GM18861 (cell line): ENCODE measurements around the gene CRACDL.

Source experiments
- ATAC-seq: cut with Tn5 transposase; IDR thresholded peaks from one replicate; pipeline ENCODE4 v1.9.1; 2021; ENCODE audit not compliant: unreplicated experiment

CRACDL gene

DNA sequence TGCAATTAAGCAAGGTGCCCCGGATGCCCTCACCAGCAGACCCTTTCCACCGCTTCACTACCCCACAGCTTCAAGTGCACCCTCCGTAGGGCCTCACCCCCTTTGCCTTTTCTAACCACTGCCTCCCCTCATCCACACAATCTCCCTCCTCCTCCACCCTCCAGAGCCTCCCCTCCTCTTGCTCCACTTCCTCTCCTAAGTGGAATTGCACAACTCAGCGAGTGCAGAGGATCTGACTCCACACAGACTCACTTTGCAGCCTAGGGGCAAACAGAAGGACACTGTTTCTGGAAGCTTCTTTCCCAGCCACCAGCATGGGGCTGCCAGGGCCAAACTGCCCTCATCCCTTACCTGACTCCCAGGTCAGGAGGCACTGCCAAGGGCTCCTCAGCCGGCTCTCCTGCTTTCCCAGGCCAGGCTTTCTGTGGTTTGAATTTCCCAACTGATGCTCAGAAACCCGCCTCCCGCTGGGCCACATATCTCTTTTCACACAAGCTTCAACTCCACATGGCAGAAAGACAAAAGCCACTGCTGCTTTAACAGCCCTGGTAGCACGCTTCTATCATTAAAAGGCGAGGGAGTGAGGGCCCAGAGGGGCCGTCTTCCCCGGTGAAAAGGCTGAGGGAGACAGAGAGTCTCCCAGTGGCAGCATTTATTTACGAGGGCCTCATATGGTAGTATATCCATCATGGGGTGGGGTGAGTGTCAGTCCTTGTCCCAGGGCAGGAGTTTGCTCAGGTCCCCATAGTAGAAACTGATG, 130.4 kb downstream of the CRACDL start:
- ATAC-seq, result no peak

DNA sequence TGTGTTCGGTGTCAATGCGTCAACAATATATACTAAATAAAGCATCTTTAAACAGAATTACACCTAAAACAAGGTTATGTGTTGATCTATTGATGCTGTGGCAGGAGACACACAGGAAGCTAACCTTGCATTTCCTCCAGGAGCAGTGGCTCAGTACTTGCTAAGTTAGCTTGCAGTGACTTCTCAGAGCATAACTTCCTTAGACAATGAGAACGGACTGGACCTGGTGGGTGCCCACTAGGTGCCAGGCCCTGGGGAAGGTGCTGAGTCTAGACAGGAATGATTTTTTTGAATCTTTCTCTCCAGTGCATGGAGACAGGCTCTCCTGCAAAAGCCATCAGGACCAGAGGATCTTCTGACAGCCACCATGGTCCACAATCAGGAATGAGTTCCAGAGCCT, 131.3 kb downstream of the CRACDL start:
- no peak for ATAC-seq

DNA sequence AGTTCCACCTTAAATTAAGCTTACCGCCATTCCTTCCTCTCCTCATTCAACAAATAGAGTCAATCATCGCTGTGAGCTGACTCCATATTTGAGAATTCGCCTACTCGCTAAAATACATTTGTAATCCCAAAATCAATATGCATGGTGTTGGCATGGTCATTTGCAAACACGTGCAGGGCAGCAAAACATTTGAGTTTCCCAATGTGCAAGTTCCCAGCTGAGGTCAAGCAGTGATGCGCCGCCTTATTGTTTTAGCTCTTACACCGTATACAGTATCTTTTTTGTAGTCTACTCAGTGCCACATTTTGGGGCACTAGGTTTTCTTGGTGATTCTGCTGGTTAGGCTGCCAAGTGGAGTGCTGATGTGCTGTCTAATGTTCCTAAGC, 131.8 kb downstream of the CRACDL start:
- no peak for ATAC-seq

DNA sequence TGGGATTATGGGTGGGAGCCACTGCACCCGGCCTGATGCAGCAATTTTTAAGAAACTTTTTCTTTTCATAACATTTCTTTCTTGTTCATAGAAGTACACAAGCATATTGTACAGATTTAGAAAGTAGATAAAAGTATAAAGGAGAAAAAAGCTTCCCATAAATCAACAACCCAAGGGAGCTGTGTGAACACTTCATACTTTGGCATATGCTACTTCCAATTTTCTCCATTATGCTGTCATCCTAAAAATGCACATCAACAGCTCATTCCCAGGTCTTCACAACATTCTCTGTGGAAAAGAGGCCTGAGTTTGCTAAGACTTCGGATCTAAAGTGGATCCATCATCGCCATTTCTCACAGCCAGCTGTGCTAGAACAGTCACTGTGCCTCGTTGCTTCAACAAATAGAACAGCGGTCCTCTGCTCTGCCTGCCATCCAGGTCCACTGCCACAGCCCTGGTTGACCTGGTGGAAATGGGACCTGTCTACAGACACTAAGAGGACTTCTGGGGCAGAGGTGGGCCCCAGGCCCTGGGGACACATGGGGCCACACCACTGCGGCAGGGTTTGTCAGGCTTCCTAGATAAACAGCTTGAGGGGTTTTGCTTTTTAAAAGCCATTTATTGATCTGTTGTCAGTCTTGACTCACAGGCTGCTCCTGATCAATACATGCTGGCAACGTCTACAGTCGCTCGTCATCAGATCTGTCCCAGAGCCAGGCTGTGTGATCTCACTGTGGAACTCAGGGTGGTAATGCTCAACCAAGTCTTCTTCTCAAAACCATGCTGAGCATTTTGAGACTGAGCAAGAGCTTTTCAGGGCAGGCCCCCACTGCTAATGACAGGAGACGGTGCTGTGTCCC, 132.4 kb downstream of the CRACDL start:
- no peak for ATAC-seq

- no peak for ATAC-seq
Measured at GRCh38 chr2:98802344-98802743, 133.7 kb downstream of the CRACDL start.

GRCh38 chr2:98801921-98802321, 134.1 kb downstream of the CRACDL start:
- no peak for ATAC-seq

DNA sequence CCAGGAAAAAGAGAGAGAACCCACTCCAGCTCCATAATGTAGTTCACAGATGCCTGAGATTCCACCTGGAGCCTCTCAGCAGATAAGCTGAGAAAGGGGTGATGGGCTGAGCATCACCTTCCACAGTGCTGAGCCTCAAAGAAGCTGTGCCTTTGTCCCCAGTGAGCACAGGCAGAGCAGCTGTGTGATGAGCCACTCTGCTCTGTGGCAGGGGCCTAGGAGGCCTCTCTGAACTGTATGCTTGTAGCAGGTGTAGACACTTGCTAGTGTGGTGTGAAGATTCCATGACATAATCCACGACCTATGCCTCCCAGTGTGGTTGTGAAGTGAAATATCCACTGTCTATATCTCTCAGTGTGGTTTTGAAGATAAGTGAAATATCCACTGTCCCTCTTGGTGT, 134.7 kb downstream of the CRACDL start:
- no peak for ATAC-seq

DNA sequence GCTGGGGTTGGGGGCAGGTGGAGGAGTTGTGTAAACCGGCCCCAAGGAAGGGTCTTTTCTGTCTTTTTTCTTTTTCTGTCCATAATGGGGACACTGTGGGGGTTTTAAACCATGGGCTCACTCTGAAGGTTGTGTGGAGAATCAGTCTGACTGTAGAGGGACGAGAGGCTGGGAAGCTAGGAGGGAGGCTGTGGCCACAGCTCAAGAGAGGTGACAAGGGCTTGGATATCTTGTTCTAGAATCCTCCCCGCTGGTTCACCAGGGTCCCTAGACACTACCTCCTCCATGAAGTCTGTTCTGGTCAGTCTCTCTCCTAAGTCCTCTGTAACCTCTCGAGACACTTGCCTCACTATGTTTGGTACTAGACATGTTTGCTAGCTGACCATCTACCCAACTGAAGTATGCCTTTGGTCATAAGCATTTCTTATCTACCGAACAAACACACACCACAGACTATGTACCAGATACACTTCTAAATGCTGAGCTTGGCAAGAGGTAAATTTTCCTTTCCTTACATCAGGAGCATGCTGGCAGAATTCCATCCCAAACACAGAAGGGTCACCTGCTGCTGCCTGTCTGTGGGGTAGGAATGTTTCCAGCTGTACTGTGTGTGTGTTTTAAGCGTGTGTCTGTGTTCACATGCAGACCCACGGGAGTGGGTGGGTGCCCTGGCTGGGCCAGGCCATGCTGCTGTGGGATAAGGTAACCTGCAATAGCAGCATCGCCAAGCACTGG, 135.5 kb downstream of the CRACDL start:
- ATAC-seq, result no peak

DNA sequence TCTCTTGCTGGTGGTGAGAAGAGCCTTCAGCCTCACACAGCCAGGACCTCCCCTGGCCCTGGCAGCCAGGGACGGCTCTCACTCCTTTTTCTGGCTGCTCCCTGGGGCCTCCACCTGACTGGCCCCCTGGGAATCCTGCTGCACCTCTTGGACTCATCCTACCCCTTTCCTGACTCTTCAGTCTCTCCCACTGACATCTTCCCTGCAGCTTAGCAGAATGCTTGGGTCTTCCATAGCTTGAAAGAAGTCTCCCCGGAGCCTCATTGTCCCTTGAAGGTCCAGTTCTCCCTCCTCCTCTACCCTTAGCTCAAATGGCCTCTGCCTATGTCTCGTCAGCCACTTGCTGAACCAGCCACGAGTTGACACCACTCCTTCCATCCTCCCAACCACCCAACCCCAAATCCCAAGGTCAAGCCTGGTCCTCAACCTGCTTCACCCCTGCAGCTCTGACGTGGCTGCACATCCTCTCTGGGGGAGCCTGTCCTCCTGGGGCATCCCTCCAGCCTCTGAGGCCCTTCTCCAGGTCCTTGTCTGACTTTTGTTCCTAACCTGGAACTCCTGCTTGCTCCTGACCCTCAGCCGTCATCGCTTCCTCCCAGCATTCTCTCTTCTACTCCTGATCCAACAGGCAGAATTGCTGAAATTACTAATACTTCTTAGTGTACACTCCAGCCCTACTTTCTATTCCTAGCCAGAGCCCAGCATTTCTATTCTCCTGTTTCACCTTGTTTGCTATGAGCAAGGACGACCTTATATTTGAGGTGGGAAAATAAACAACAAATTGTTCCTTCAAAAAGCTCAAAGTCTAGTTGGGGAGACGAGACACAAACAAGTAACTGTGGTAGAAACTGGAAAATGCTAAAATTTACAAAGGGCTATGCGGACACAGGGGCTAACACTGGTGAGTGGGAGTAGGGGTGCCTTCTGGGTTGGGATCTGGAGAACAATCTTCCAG, 136.4 kb downstream of the CRACDL start:
- no peak for ATAC-seq

DNA sequence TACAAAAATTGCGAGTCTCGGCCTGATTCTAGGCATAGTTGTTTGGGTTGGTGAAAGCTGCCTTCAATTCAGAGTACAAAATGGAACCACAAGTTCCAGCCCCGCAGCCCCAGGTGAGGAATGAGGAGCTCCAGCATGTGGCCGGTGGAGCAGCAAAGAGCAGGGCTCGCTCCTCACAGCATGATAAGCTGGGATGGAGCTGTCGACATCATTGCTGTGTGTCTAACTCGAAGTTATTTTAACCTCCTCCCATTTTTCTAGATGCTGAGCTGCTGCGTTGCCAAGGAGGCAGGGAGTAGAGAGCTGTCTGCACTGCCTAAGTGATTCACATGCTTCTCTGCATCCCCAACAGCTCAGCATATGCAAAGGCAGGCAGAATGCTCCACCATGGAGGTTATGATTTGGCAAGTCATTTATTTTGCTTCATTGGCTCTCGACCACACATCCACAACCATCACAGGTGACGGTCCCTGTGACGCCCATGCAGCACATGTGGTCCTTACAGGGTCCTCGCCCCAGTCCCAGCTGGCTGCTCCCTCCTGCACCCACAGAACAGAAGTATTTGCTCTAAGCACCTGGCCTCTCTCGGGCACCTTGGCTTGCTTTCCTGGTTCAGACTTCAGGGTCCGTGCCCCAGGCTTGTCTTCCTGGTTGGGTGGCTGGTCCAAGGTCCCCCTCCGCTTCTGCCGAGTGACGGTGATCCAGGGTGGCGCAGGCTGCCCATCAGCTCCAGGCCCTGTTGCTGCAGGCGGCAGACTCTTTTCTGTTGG, 139.1 kb downstream of the CRACDL start:
- no peak for ATAC-seq

GRCh38 chr2:98795891-98796676, 139.9 kb downstream of the CRACDL start:
- no peak for ATAC-seq

- no peak for ATAC-seq
Measured at GRCh38 chr2:98793897-98794830, 141.9 kb downstream of the CRACDL start.

GRCh38 chr2:98793275-98793674, 142.8 kb downstream of the CRACDL start:
- ATAC-seq, result no peak

DNA sequence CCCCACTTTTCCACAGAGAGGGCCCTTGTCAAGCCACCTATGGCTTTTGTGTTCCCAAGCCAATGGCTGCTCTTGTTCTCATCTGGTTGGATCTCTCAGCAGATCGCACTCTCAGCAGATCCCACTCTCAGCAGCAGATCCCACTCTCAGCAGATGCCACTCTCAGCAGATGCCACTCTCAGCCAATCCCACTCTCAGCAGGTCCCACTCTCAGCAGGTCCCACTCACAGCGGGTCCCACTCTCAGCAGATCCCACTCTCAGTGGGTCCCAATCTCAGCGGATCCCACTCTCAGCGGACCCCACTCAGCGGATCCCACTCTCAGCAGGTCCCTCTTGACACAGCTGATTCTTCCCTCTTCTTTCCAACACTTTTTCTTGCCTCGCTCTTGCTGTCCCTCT, 145.8 kb downstream of the CRACDL start:
- no peak for ATAC-seq

DNA sequence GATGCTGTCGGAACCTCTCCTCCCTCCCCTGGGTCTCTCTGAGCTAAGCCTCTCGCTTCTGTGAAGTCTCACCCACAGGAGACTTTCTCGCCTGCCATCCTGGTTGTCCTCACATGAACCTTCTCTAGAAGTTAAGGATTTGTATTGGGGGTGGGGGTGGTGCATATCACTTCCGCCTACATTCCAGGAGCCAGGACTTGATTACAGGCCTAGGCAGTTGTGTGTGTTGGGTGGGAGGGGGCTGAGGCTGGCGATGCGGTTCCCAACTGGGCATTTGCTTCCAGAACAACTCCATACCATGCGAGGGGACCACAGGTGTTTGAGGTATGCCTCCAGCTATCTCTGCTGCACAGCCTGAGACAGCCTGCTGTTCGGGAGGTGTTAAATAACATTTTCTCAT, 148.3 kb downstream of the CRACDL start:
- no peak for ATAC-seq

GRCh38 chr2:98786179-98786578, 149.8 kb downstream of the CRACDL start:
- ATAC-seq, result no peak

DNA sequence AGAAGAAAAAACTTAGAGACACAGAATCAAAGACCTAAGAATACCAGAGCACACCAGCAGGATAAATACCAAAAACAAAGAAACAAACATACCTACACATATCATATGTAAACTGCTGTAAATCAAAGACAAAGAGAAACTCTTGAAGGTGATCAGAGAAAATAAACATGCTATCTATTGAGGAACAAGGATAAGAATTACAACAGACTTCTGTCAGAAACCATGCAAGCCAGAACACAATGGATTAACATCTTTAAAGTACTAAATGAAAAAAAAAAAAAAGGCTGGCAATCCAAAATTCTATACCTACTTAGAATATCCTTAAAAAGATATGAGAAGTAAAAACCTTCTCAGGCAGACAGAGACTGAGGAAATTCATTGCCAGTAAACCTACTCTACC, 153.5 kb downstream of the CRACDL start:
- ATAC-seq, result no peak

DNA sequence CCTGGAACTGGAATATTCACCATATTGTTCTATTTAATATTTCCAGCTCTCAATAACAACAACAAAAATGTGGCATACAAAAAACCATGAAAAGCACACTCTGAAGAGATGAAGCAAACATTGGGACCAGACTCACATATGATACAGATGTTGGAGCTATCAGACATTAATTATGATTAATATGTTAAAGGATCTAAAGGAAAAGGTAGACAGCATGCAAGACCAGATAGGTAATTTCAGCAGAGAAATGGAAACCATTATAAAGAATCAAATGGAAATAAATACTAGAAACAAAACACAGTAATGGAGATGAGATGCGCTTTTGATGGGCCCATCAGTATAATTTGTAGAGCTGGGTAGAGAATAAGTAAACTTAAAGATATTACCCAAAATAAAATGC, 154.2 kb downstream of the CRACDL start:
- no peak for ATAC-seq
